Panc1 (cell line): ENCODE data around the gene KCNK5. TPM values are rescaled to one million over a fixed set of nuclear protein-coding genes. Genes with fewer than 3 reads are reported as not detected.

ENCODE experiments used
- ATAC-seq: fragments of 200-7000 bp; cut with Tn5 transposase; 2 replicates; pipeline ENCODE4 v1.9.1; 2020; ENCODE audit warnings: mild to moderate bottlenecking, moderate library complexity
- BruUV-seq: library from RNA; stranded (reverse); fragments of 400-500 nt; replicated peaks from 2 replicates; lab custom pipeline; 2021; lab: Mats Ljungman, UMichigan
- CTCF ChIA-PET: fragments of 300-600 bp; sonication (Branson Sonifier 250); formaldehyde crosslinking; loops from one replicate; lab custom pipeline; 2022; ENCODE audit warnings: antibody characterized with exemption; lab: Charles Lee
- POLR2A ChIA-PET: fragments of 300-600 bp; sonication (Branson Sonifier 250); formaldehyde crosslinking; loops from one replicate; lab custom pipeline; 2022; ENCODE audit warnings: antibody characterized with exemption; lab: Charles Lee
- DNase-seq: peaks from one replicate; pipeline ENCODE4 v3.0.0-alpha.2; 2010; ENCODE audit warnings: low read depth, low spot score
- H3K27ac ChIP-seq: 2 replicates; pipeline ENCODE4 v1.5.1; 2011; ENCODE audit warnings: mild to moderate bottlenecking, low read length, inconsistent platforms
- H3K27me3 ChIP-seq: fragments of 200-500 bp; sonication (Bioruptor generic); 2 replicates; pipeline ENCODE4 v1.6.0; 2014; ENCODE audit warnings: low read length, inconsistent platforms; ENCODE audit not compliant: control insufficient read depth, insufficient read depth
- H3K36me3 ChIP-seq: fragments of 200-500 bp; sonication (Bioruptor generic); 2 replicates; pipeline ENCODE4 v1.5.1; 2014; ENCODE audit warnings: inconsistent platforms, mild to moderate bottlenecking, low read length, moderate library complexity; ENCODE audit not compliant: control insufficient read depth, insufficient read depth
- H3K4me1 ChIP-seq: 2 replicates; pipeline ENCODE4 v1.5.1; 2011; ENCODE audit warnings: inconsistent platforms, mild to moderate bottlenecking, low read length, moderate library complexity; ENCODE audit not compliant: control insufficient read depth, insufficient read depth
- H3K4me3 ChIP-seq, 2 experiments: 2 replicates each; pipeline ENCODE4 v1.5.1; 2011 to 2012; ENCODE audit warnings: low read depth in 2 of 2, low read length in 2 of 2, mild to moderate bottlenecking in 2 of 2, inconsistent platforms in 1 of 2, moderate library complexity in 1 of 2
- H3K9me3 ChIP-seq: fragments of 200-500 bp; sonication (Bioruptor generic); 2 replicates; pipeline ENCODE4 v1.5.1; 2014; ENCODE audit warnings: low read depth, mild to moderate bottlenecking, inconsistent platforms, low read length, moderate library complexity; ENCODE audit not compliant: control insufficient read depth, insufficient read depth
- CTCF ChIP-seq: fragments of 450-650 bp; IDR thresholded peaks from 2 replicates; pipeline ENCODE4 v1.5.1; 2017; ENCODE audit warnings: mild to moderate bottlenecking
- POLR2AphosphoS5 ChIP-seq: IDR thresholded peaks from 2 replicates; pipeline ENCODE4 v1.6.1; 2012; ENCODE audit warnings: mild to moderate bottlenecking, low read depth, low read length, moderate library complexity
- REST ChIP-seq, 2 experiments: IDR thresholded peaks; 2 replicates each; pipeline ENCODE4 v1.6.1; 2011 to 2012; ENCODE audit warnings: low read depth in 2 of 2, control low read depth in 1 of 2, low read length in 1 of 2, mild to moderate bottlenecking in 1 of 2, moderate library complexity in 1 of 2; ENCODE audit not compliant: insufficient read depth in 1 of 2
- SIN3A ChIP-seq: IDR thresholded peaks from 2 replicates; pipeline ENCODE4 v1.6.1; 2012; ENCODE audit warnings: low read depth, mild to moderate bottlenecking, low read length, moderate library complexity, borderline replicate concordance; ENCODE audit not compliant: insufficient read depth
- TCF7L2 ChIP-seq: IDR thresholded peaks from 2 replicates; pipeline ENCODE4 v1.6.1; 2011; ENCODE audit warnings: mild to moderate bottlenecking, low read depth, low read length, inconsistent platforms
- in situ Hi-C: cut with HindIII; loops from 2 replicates; pipeline ENCODE4 v1.10.0; 2016; ENCODE audit warnings: low sequenced_read_pairs, low pct_unique_long_range_greater_than_20kb
- intact Hi-C: fragments of 100-400 bp; cut with micrococcal nuclease; formaldehyde crosslinking; loops from one replicate; pipeline ENCODE4 v1.10.0; 2022; ENCODE audit not compliant: unreplicated experiment
- total RNA-seq: library from RNA; stranded (reverse); gene quantifications from one replicate; pipeline ENCODE4 v1.2.1, GENCODE V29; 2021; ENCODE audit not compliant: unreplicated experiment

The KCNK5 gene
- total RNA-seq, 1 experiment from 2014 or later: 0.77 TPM

GRCh38 chr6:39154705-39155104 lies 74.6 kb downstream of the KCNK5 start:
- intact Hi-C loops: loop anchor here (5.0 to 10.0 kb wide), 2 partner anchors 180 to 282 kb away; no protein-coding TSS in a partner anchor
- peaks cover 17% of the 10 kb centered on the region for H3K27me3 ChIP-seq
- H3K4me1 ChIP-seq: no peaks in the 10 kb centered on the region
- no peak overlapping the region for H3K4me3 ChIP-seq
- no peak for ATAC-seq
- no peak overlapping the region for H3K27ac ChIP-seq
- no TSS peak for BruUV-seq
- CTCF ChIA-PET: no interaction called here
- TF ChIP-seq SIN3A (no peak), REST (IDR thresholded peaks at IDR 0.05; ENCODE audit: insufficient read depth in 1 of 2, low read depth in 2 of 2, low read length in 1 of 2) (no peak), POLR2AphosphoS5 (no peak), TCF7L2 (no peak), CTCF (no peak)
- no peaks in the 10 kb centered on the region for H3K9me3 ChIP-seq
- POLR2A ChIA-PET: no interaction called here
- in situ Hi-C loops: no loop called here
- DNase-seq: no peak
- H3K36me3 ChIP-seq: no peaks in the 10 kb centered on the region

- POLR2A ChIA-PET: interaction anchor here (0.7 kb wide), 1 partner anchor 149 kb away, joined by 3 read pairs; no protein-coding TSS in a partner anchor
- CTCF ChIA-PET: no interaction called here
Measured at GRCh38 chr6:39153766-39154397, 75.4 kb downstream of the KCNK5 start.

More at GRCh38 chr6:39153766-39154397, 75.4 kb downstream of the KCNK5 start:
- H3K4me1 ChIP-seq: no peaks in the 10 kb centered on the region
- intact Hi-C loops (loop anchor here (10.0 kb wide), 1 partner anchor 179 kb away; no protein-coding TSS in a partner anchor), in situ Hi-C loops (no loop called here)
- peaks cover 21% of the 10 kb centered on the region for H3K27me3 ChIP-seq
- H3K4me3 ChIP-seq: no peak overlapping the region
- no peaks in the 10 kb centered on the region for H3K9me3 ChIP-seq
- no peak for TF ChIP-seq SIN3A
- TF ChIP-seq REST (IDR thresholded peaks at IDR 0.05; ENCODE audit: insufficient read depth in 1 of 2, low read depth in 2 of 2, low read length in 1 of 2): no peak
- TF ChIP-seq CTCF: no peak
- no peak for TF ChIP-seq POLR2AphosphoS5
- no peak for TF ChIP-seq TCF7L2
- ATAC-seq: no peak
- BruUV-seq: no TSS peak
- no peak for DNase-seq
- no peak overlapping the region for H3K27ac ChIP-seq
- H3K36me3 ChIP-seq: no peaks in the 10 kb centered on the region
